ENCODE measurements around the gene CELA3A. TPM values are rescaled to one million over a fixed set of nuclear protein-coding genes. Genes with fewer than 3 reads are reported as not detected.
A peak's percentile ranks its signal among the peaks of the same experiment; 100 is the strongest.

Gene CELA3A
- total and polyA plus RNA-seq, 10 donors = 0.45 to 5.2 (median 1.3) TPM; not detected in 4

- DNase-seq = peak; percentile 94
- intact Hi-C loops (cut with DNase I; ENCODE audit: low total_unique reads) = no loop called here
- 0 to 1% (median 1%) methylated on average over 24 to 70 of the region's 70 CpGs for WGBS, 5 donors
- TF ChIP-seq POLR2AphosphoS5 (IDR thresholded peaks at IDR 0.05) (peak; percentile 38 to 67 (median 66)), POLR2A (IDR thresholded peaks at IDR 0.05) (no peak), CTCF (IDR thresholded peaks at IDR 0.05 in 8 of 11, conservative IDR thresholded peaks at IDR 0.05 in 3 of 11) (no peak)
- Histone ChIP-seq H3K4me3 (peak overlapping the region; percentile 59 to 90 (median 77)), H3K36me3 (peaks cover 0 to 30% (median 6%) of the 10 kb centered on the region in 6 donors), H3K4me1 (peaks cover 31 to 61% (median 52%) of the 10 kb centered on the region in 6 donors), H3K9me3 (no peaks in the 10 kb centered on the region), H3K27ac (peak overlapping the region; percentile 82 to 100 (median 100)), H3K27me3 (replicated peaks in 1 of 7) (no peaks in the 10 kb centered on the region)
Observed at GRCh38 chr1:22053017-22053860, 51.8 kb downstream of the CELA3A start.

GRCh38 chr1:22053861-22054770 lies 52.7 kb downstream of the CELA3A start:
- H3K4me3 ChIP-seq = peak overlapping the region; percentile 59 to 90 (median 77)
- DNase-seq = peak; percentile 79
- H3K4me1 ChIP-seq = peaks cover 39 to 64% (median 61%) of the 10 kb centered on the region in 6 donors
- no peaks in the 10 kb centered on the region for H3K9me3 ChIP-seq
- no peaks in the 10 kb centered on the region for H3K27me3 ChIP-seq (replicated peaks in 1 of 7)
- WGBS, 5 donors = 42 to 54% (median 48%) methylated on average over 19 of the region's 19 CpGs
- H3K36me3 ChIP-seq = peaks cover 0 to 38% (median 6%) of the 10 kb centered on the region in 6 donors
- intact Hi-C loops (cut with DNase I; ENCODE audit: low total_unique reads) = no loop called here
- peak overlapping the region; percentile 82 to 100 (median 100) for H3K27ac ChIP-seq
- no peak for TF ChIP-seq CTCF (IDR thresholded peaks at IDR 0.05 in 8 of 11, conservative IDR thresholded peaks at IDR 0.05 in 3 of 11)
- no peak for TF ChIP-seq POLR2A (IDR thresholded peaks at IDR 0.05)
- no peak for TF ChIP-seq POLR2AphosphoS5 (IDR thresholded peaks at IDR 0.05)

- no peak for DNase-seq
- Histone ChIP-seq H3K27me3 (replicated peaks in 1 of 7) (no peaks in the 10 kb centered on the region), H3K9me3 (no peaks in the 10 kb centered on the region), H3K36me3 (peaks cover 0 to 48% (median 9%) of the 10 kb centered on the region in 6 donors), H3K4me3 (peak overlapping the region in 2 of 8 donors; percentile 9 to 13), H3K27ac (peak overlapping the region in 5 of 8 donors; percentile 5 to 100 (median 30)), H3K4me1 (peaks cover 50 to 78% (median 72%) of the 10 kb centered on the region in 6 donors)
- TF ChIP-seq POLR2AphosphoS5 (IDR thresholded peaks at IDR 0.05) = no peak
- TF ChIP-seq CTCF (IDR thresholded peaks at IDR 0.05 in 8 of 11, conservative IDR thresholded peaks at IDR 0.05 in 3 of 11) = no peak
- intact Hi-C loops (cut with DNase I; ENCODE audit: low total_unique reads) = no loop called here
- 58 to 77% (median 72%) methylated on average over 6 of the region's 6 CpGs for WGBS, 5 donors
Observed at GRCh38 chr1:22055463-22055862, 54.0 kb downstream of the CELA3A start.

Data from spleen (tissue), 11 donors.